Measurements from ENCODE around the gene MMP23B.
"Not testable (repeated sequence)": the region's sequence is repeated elsewhere in the genome, so short reads cannot be mapped to it uniquely, and the experiment has no call there.

Gene MMP23B

DNA sequence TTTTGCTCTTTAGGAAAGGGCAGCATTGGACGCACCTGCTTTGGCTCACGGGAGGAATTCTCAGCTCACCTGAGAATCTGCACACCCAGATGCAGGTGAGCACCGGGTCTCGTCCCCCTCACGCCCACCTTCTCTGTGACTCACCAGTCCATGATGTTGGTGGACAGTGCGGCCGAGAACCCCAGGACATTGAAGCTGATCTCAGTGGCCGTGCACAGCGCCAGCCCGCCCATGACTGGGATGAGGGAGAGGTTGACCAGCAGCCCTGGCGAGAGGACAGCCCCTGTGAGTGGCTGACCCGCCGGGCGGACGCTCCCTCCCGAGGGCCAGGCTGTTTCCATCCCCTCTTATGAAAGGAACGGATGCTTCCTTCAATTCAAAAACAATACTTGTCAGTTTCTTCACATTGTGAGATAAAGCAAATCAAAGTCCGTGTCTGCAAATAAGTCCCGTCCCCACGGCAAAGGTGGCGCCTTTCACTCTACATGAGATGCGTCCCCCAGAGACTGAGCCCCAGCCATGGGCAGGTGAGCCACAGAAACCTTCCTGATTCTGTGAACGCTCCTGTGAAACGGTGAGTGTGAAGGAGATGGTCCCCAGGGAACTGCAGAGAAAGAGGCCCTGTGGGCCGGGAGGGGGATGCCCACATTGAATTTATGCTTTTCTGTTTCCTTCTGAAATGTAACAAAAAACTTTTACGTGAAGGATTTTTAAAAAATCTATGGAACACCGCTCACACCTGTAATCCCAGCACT, 39.6 kb downstream of the MMP23B start:
- DNase-seq = no peak

DNA sequence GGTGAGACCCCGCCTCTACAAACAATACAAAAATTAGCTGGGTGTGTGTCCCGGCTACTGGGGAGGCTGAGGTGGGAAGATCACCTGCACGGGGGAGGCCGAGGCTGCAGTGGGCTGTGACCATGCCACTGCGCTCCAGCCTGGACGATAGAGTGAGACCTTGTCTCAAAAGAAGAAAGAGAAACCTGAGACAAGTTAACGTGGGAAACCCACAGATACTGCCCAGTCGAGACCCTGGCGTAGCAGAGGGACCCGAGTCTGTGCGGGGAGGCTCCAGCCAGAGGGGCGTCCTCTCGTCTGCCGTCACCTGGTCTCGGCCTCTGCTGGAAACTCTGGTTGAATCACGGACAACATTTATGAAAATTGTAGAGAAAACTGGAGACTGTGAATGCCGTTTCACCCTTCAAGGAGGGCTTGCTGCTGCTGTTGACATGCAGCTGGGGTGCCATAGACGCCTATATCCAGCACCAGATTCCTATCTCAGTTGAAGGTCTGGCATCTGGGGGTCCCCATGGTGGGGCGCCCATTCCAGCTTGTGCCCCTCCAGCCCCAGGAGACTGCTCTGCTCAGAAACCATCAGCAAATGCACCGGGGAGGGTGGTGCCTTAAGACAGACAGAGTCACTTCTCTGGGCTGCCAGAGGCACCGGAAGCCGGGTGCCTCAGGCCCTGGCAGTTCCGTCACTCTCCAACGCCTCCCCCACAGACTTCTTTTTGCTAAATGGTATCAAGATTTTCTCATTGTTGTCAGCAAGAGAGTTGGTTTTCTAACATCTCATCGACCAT, 40.4 kb downstream of the MMP23B start:
- DNase-seq = no peak

DNA sequence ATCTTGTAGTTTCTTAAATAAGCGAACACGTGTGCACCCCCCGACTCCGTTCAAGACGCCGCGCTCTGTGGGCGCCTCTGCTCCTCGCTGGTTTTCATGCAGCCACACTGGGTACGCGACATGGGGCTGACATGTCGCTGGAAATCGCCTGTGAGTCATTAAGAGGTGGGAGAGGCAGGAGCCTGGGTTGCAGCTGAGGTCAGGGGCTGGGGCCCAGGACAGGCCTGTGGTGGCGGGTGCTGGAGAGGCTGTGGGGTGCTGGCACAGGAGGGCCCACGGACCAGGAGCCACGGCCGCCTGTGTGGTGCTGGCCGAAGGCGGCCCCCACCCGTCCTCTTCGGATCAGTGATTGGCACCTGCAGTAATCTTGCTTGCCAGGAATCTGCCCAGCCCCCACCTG, 42.8 kb downstream of the MMP23B start:
- DNase-seq = not testable (repeated sequence)

DNA sequence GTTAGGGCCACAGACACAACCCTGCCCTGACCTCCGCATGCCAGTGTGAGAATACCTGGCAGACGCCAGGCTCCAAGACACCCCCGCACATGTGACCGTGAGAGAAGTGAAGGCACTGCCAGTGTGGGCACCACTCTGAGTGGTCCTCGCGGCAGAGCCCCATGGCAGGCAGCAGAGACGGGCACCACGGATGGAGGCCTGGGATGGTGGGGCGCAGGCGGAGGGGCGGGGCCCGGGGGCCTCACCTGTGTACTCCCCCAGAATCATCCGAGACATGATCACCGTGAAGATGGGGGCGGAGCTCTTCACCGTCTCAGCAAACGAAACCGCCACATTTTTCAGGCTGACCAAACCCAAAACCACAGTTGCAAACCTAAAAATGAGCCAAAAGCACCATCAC, 43.2 kb downstream of the MMP23B start:
- DNase-seq = not testable (repeated sequence)

DNA sequence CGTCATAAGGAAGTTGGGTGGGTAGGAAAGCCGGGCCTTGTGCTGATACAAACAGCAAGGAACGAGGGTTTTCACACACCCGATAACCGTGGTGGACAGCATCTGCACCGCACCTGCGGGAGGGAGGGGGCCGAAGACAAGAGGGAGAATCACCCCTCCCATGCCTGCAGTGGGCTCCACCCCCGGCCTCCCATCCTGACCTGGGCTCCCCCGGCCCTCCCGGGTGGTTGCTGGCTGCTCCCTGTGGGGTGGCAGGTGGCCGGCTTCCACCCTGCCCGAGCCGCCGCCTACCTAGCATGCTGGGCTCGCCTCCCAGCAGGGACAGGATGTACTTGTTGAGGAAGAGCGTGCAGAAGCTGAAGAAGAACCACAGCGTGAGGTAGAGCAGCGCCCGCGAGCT, 44.1 kb downstream of the MMP23B start:
- not testable (repeated sequence) for DNase-seq

DNA sequence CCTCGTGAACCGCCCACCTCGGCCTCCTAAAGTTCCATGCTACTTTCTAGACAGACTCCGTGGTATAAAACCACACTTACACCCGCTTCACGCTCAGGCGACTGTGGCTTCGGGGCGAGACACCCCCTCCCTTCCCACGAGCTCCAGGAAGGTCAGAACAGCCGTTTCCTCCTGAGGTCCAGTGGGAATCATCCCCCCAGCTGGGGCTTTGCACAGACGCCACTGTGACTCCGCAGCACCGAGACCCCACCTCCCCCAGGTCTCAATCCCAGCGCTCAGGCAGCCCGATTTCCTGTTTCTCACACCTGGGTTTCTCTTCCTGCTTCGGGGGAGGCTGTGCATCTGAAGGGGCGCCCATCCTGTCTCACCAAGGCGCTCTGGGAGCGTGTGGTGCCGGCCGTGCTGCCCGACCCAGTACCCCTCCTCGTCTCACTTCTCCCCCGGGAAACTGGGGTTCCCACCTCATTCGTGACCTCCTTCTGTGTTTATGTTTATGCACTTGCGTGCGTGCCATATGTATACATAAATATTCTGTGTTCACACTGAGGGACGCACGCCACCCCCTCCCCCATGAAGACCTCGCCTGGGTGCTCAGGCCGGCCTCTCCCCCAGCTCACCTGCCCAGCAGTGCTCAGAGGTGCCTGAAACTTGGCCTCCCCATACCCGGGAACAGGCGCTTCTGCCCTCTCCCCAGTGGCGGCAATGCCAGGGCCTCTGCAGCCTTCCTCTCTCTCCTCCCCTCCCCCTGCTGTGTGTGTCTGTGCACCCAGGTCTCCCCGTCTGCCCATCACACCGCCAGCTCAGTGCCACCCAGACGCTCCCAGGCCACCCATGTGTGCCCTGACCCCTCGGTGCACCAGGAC, 46.0 kb downstream of the MMP23B start:
- no peak for DNase-seq

DNA sequence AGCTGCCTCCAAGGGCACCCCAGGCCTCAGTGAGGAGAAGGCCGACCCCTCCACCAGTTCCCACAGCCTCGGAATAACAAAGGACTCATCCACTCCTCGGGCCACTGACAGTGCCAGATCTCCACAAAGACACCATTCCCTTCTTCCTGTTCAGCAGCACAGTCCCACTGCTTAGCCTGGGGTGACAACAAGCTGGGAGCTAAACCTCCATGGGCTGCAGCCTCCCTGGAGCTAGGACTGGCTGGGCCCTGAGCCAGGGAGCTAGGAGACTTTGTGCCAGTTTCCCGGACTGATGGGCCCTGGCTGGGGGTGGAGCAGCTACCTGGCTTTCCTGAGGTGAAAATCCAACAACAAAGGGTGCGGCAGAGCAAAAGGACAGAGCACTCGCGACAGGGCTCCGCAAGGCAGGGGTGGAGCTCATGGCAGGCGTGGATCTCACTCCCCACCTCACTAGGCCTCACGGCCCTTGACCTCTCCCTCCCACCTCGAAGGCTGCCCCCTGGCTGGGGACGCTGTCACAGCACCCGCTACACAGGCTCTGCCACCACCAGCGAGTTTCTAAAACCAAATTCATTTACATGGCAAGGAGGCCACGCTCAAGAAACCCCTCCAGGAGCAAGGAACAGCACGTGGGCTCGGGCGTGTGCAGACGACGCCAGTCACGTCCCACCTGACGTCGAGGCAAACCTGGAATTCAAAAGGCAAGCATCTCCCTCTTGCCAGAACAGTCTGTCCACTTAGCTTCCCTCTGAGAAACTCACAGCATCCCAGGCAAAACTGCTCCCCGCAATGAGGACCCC, 46.8 kb downstream of the MMP23B start:
- no peak for DNase-seq

DNA sequence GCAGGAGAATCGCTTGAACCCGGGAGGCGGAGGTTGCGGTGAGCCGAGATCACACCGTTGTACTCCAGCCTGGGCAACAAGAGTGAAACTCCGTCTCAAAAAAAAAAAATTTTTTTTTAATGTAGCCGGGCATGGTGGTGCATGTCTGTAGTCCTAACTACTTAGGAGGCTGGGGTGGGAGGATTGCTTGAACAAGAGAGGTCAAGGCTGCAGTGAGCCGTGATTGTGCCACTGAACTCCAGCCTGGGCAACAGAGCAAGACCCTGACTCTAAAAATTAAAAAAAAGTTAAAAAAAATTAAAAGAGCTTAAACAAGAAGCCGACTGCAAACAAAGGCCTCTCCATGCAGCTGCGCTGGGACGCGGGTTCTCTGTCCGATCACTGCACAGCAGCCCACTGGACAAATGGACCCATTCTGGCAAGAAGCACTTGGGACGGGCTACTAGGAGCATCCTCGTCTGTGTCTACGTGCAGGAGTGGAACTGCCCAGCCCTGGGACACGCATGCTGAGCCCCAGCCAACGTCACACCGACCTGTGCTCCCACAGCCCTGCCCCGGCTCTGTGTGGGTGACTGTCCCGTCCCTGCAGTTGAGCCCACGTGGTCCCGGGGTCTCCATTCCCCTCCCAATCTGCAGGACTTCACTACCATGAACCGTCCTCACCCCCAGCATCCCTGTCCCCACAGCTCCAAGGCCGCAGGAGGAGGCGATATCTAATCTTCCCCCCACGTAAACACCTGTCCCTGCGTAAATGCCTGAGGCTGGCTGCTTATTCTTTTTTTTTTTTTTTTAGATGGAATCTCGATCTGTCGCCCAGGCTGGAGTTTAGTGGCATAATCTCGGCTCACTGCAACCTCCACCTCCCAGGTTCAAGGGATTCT, 48.3 kb downstream of the MMP23B start:
- no peak for DNase-seq

DNA sequence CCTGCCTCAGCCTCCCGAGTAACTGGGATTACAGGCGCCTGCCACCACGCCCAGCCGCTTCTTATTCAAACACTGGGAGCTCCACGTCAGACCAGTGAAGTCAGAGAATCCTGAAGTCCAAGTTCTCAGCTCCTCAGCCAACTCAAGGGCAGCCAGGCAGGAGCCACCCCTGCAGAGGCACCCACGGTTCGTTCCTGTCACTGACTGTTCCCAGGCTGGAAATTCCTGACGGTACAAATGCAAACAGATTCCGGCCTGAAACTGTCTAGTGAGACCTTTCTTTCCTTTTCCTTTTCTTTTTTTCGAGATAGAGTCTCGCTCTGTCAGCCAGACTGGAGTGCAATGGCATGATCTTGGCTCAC, 48.9 kb downstream of the MMP23B start:
- no peak for DNase-seq

DNA sequence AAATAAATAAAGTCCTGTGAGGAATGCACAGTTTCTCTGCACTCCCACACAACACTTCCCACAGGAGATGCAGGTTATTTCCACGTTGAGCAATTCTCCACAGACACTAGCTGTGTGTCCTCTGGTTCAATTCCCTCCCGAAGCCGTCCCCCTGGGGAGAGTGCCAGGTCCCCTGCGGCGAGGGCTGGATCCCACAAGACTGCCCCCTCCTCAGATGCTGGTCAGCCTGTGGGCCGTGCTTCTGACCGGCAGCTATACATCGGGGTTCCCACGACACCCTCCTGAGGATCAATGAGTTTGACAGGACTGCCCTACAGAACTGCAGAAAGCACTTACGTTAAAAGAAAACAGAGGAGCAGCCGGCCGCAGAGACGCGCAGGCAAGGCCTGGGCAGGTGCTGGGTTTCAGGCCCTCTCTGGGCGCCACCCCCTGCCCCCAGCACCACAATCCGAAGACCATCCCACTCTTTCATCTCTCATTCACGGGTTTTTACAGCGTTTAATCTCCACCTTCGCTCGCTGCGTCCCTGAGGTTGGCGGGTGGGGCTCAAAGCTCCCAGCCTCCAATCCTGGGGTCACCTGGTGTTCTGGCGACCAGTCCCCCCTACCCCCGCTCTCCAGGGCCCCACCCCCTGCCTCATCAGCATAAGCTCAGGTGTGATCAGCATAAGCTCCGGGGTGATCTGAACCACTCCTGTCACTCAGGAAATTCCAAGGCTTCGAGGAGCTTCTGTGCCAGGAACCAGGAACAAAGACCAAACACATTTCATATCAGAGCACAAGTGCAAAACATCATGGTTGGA, 51.3 kb downstream of the MMP23B start:
- no peak for DNase-seq
